ENCODE data around the gene CCNI. TPM values are rescaled to one million over a fixed set of nuclear protein-coding genes. Genes with fewer than 3 reads are reported as not detected.

Gene CCNI
- total RNA-seq, 1 donor from 2014 or later = 511 TPM

- no peak for DNase-seq (ENCODE audit: low spot score)
- Histone ChIP-seq H3K9ac (no peak overlapping the region), H3K9me3 (ENCODE audit: low read depth) (no peaks in the 10 kb centered on the region), H4K20me1 (ENCODE audit: low read depth) (peaks cover 5% of the 10 kb centered on the region), H3K36me3 (peaks cover 12% of the 10 kb centered on the region), H3K4me2 (peak overlapping the region; percentile 19), H3K79me2 (ENCODE audit: low read depth) (no peaks in the 10 kb centered on the region), H3K27me3 (no peaks in the 10 kb centered on the region), H3K27ac (peak overlapping the region; percentile 80), H3K4me1 (peaks cover 25% of the 10 kb centered on the region), H2AFZ (replicated peaks) (no peak overlapping the region), H3K4me3 (no peak overlapping the region), H3F3A (ENCODE audit: low read depth) (peaks cover 41% of the 10 kb centered on the region)
- H3K27ac Mint-ChIP-seq = peak overlapping the region; percentile 50
- TF ChIP-seq EZH2 (IDR thresholded peaks at IDR 0.05) (no peak), EZH2phosphoT487 (IDR thresholded peaks at IDR 0.05) (no peak), CTCF (IDR thresholded peaks at IDR 0.05) (no peak)
- H3K4me1 Mint-ChIP-seq = peaks cover 40% of the 10 kb centered on the region
- H3K4me3 Mint-ChIP-seq = no peak overlapping the region
- peaks cover 46% of the 10 kb centered on the region for H3K36me3 Mint-ChIP-seq
- H3K27me3 Mint-ChIP-seq (ENCODE audit: insufficient read depth, low read depth) = no peaks in the 10 kb centered on the region
- peaks cover 3% of the 10 kb centered on the region for H3K9me3 Mint-ChIP-seq
Observed at GRCh38 chr4:77002321-77003107, 73.3 kb downstream of the CCNI start.

- Histone ChIP-seq H3K27me3 (no peaks in the 10 kb centered on the region), H3K4me3 (no peak overlapping the region), H3F3A (ENCODE audit: low read depth) (peaks cover 43% of the 10 kb centered on the region), H2AFZ (replicated peaks) (no peak overlapping the region), H3K9me3 (ENCODE audit: low read depth) (no peaks in the 10 kb centered on the region), H3K79me2 (ENCODE audit: low read depth) (no peaks in the 10 kb centered on the region), H4K20me1 (ENCODE audit: low read depth) (peaks cover 9% of the 10 kb centered on the region), H3K4me1 (peaks cover 19% of the 10 kb centered on the region), H3K27ac (peak overlapping the region; percentile 80), H3K36me3 (peaks cover 12% of the 10 kb centered on the region), H3K4me2 (peak overlapping the region; percentile 19), H3K9ac (no peak overlapping the region)
- no peak for TF ChIP-seq CTCF (IDR thresholded peaks at IDR 0.05)
- no peak for TF ChIP-seq EZH2phosphoT487 (IDR thresholded peaks at IDR 0.05)
- no peak for TF ChIP-seq EZH2 (IDR thresholded peaks at IDR 0.05)
- peaks cover 39% of the 10 kb centered on the region for H3K4me1 Mint-ChIP-seq
- no peaks in the 10 kb centered on the region for H3K27me3 Mint-ChIP-seq (ENCODE audit: insufficient read depth, low read depth)
- peaks cover 3% of the 10 kb centered on the region for H3K9me3 Mint-ChIP-seq
- DNase-seq (ENCODE audit: low spot score) = peak; percentile 46
- H3K4me3 Mint-ChIP-seq = no peak overlapping the region
- H3K27ac Mint-ChIP-seq = peak overlapping the region; percentile 83
- peaks cover 47% of the 10 kb centered on the region for H3K36me3 Mint-ChIP-seq
Observed at GRCh38 chr4:77001907-77002306, 73.9 kb downstream of the CCNI start.

- Histone ChIP-seq H3K9ac (no peak overlapping the region), H3K4me1 (peaks cover 25% of the 10 kb centered on the region), H3K4me3 (no peak overlapping the region), H3F3A (ENCODE audit: low read depth) (peaks cover 53% of the 10 kb centered on the region), H4K20me1 (ENCODE audit: low read depth) (peaks cover 12% of the 10 kb centered on the region), H3K36me3 (peaks cover 15% of the 10 kb centered on the region), H2AFZ (replicated peaks) (no peak overlapping the region), H3K27me3 (no peaks in the 10 kb centered on the region), H3K79me2 (ENCODE audit: low read depth) (peaks cover 19% of the 10 kb centered on the region), H3K9me3 (ENCODE audit: low read depth) (no peaks in the 10 kb centered on the region), H3K27ac (peak overlapping the region; percentile 43), H3K4me2 (no peak overlapping the region)
- peaks cover 3% of the 10 kb centered on the region for H3K9me3 Mint-ChIP-seq
- no peak overlapping the region for H3K4me3 Mint-ChIP-seq
- no peak overlapping the region for H3K27ac Mint-ChIP-seq
- H3K36me3 Mint-ChIP-seq = peaks cover 45% of the 10 kb centered on the region
- H3K4me1 Mint-ChIP-seq = peaks cover 41% of the 10 kb centered on the region
- no peaks in the 10 kb centered on the region for H3K27me3 Mint-ChIP-seq (ENCODE audit: insufficient read depth, low read depth)
- no peak for TF ChIP-seq EZH2phosphoT487 (IDR thresholded peaks at IDR 0.05)
- no peak for TF ChIP-seq EZH2 (IDR thresholded peaks at IDR 0.05)
- no peak for TF ChIP-seq CTCF (IDR thresholded peaks at IDR 0.05)
- peak; percentile 26 for DNase-seq (ENCODE audit: low spot score)
Observed at GRCh38 chr4:76998251-76998901, 77.4 kb downstream of the CCNI start.

All from neural progenitor cell (in vitro differentiated cells).